Measurements from ENCODE around the gene TBC1D9B.

Gene TBC1D9B

GRCh38 chr5:179862296-179862695 lies 45.4 kb downstream of the TBC1D9B start:
- H3K4me2 ChIP-seq (ENCODE audit: low read length): no peak overlapping the region
- H3K27me3 ChIP-seq (ENCODE audit: low read depth, low read length): no peaks in the 10 kb centered on the region
- peaks cover 8% of the 10 kb centered on the region; the same call in 1 of the 2 replicates for H3K4me1 ChIP-seq (ENCODE audit: low read length)
- H3K79me2 ChIP-seq (ENCODE audit: low read length): peaks cover 15% of the 10 kb centered on the region
- peaks cover 47% of the 10 kb centered on the region for H3K36me3 ChIP-seq (replicated peaks; ENCODE audit: low read depth, low read length)
- H3K9ac ChIP-seq (ENCODE audit: low read length): no peak overlapping the region
- H3K27ac ChIP-seq (ENCODE audit: low read length): no peak overlapping the region
- TF ChIP-seq, protein P1, sequence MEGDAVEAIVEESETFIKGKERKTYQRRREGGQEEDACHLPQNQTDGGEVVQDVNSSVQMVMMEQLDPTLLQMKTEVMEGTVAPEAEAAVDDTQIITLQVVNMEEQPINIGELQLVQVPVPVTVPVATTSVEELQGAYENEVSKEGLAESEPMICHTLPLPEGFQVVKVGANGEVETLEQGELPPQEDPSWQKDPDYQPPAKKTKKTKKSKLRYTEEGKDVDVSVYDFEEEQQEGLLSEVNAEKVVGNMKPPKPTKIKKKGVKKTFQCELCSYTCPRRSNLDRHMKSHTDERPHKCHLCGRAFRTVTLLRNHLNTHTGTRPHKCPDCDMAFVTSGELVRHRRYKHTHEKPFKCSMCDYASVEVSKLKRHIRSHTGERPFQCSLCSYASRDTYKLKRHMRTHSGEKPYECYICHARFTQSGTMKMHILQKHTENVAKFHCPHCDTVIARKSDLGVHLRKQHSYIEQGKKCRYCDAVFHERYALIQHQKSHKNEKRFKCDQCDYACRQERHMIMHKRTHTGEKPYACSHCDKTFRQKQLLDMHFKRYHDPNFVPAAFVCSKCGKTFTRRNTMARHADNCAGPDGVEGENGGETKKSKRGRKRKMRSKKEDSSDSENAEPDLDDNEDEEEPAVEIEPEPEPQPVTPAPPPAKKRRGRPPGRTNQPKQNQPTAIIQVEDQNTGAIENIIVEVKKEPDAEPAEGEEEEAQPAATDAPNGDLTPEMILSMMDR (IDR thresholded peaks at IDR 0.05; ENCODE audit: low read depth, low read length): no peak
- no peak for TF ChIP-seq EZH2phosphoT487 (IDR thresholded peaks at IDR 0.05; ENCODE audit: low read depth)
- H3K9me3 ChIP-seq (ENCODE audit: insufficient read depth, low read length): no peaks in the 10 kb centered on the region
- no peak overlapping the region for H2AFZ ChIP-seq (ENCODE audit: low read depth, low read length)
- peaks cover 5% of the 10 kb centered on the region; the same call in 1 of the 2 replicates for H4K20me1 ChIP-seq (ENCODE audit: insufficient read depth, low read length)
- no peak overlapping the region for H3K4me3 ChIP-seq (ENCODE audit: low read length)

DNA sequence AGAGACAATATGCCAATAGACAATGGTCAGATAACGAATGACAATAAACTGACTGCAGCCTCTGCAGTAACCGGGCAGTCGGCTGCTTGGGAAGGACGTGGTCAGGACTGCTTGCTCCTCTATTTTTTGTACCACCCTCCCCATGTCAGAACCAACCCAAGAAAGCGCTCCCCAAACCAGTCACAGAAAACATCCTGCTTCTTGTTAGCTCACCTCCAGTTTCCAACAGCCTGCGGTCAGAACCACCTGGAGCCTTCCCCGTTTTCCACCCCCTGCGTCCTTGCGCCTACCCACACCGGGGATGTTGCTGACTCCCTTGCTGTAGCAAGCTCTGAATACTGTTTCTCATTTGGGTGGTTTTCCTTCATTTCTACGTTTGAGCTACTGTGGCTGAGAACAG lies 47.4 kb downstream of the TBC1D9B start:
- no peak overlapping the region for H3K9ac ChIP-seq (ENCODE audit: low read length)
- H3K36me3 ChIP-seq (replicated peaks; ENCODE audit: low read depth, low read length): peaks cover 39% of the 10 kb centered on the region
- H4K20me1 ChIP-seq (ENCODE audit: insufficient read depth, low read length): no peaks in the 10 kb centered on the region
- no peak overlapping the region for H2AFZ ChIP-seq (ENCODE audit: low read depth, low read length)
- no peak for TF ChIP-seq EZH2phosphoT487 (IDR thresholded peaks at IDR 0.05; ENCODE audit: low read depth)
- TF ChIP-seq, protein P1 (IDR thresholded peaks at IDR 0.05; ENCODE audit: low read depth, low read length): no peak
- no peaks in the 10 kb centered on the region for H3K9me3 ChIP-seq (ENCODE audit: insufficient read depth, low read length)
- H3K4me1 ChIP-seq (ENCODE audit: low read length): peaks cover 9% of the 10 kb centered on the region; the same call in 1 of the 2 replicates
- peaks cover 34% of the 10 kb centered on the region for H3K79me2 ChIP-seq (ENCODE audit: low read length)
- no peak overlapping the region for H3K27ac ChIP-seq (ENCODE audit: low read length)
- H3K4me2 ChIP-seq (ENCODE audit: low read length): no peak overlapping the region
- no peaks in the 10 kb centered on the region for H3K27me3 ChIP-seq (ENCODE audit: low read depth, low read length)
- no peak overlapping the region for H3K4me3 ChIP-seq (ENCODE audit: low read length)

GRCh38 chr5:179858586-179859427 lies 48.9 kb downstream of the TBC1D9B start, which contains the start of gene MRNIP:
TSS of gene MRNIP (minus strand) at chr5:179858817. CDS start at chr5:179858796, 21 bp downstream.
- H4K20me1 ChIP-seq (ENCODE audit: insufficient read depth, low read length): no peaks in the 10 kb centered on the region
- peaks cover 45% of the 10 kb centered on the region for H3K79me2 ChIP-seq (ENCODE audit: low read length)
- peak within 1 kb of the TSS; percentile 98 for H3K4me3 ChIP-seq (ENCODE audit: low read length)
- peak within 1 kb of the TSS; percentile 72 for H3K4me2 ChIP-seq (ENCODE audit: low read length)
- H2AFZ ChIP-seq (ENCODE audit: low read depth, low read length): peak within 1 kb of the TSS; percentile 94
- peaks cover 35% of the 10 kb centered on the region for H3K36me3 ChIP-seq (replicated peaks; ENCODE audit: low read depth, low read length)
- H3K27me3 ChIP-seq (ENCODE audit: low read depth, low read length): no peaks in the 10 kb centered on the region
- TF ChIP-seq, protein P1 (IDR thresholded peaks at IDR 0.05; ENCODE audit: low read depth, low read length): no peak
- no peak for TF ChIP-seq EZH2phosphoT487 (IDR thresholded peaks at IDR 0.05; ENCODE audit: low read depth)
- H3K4me1 ChIP-seq (ENCODE audit: low read length): peaks cover 9% of the 10 kb centered on the region; the same call in 1 of the 2 replicates
- peak within 1 kb of the TSS; percentile 59 for H3K27ac ChIP-seq (ENCODE audit: low read length)
- no peaks in the 10 kb centered on the region for H3K9me3 ChIP-seq (ENCODE audit: insufficient read depth, low read length)
- peak within 1 kb of the TSS; percentile 95 for H3K9ac ChIP-seq (ENCODE audit: low read length)

DNA sequence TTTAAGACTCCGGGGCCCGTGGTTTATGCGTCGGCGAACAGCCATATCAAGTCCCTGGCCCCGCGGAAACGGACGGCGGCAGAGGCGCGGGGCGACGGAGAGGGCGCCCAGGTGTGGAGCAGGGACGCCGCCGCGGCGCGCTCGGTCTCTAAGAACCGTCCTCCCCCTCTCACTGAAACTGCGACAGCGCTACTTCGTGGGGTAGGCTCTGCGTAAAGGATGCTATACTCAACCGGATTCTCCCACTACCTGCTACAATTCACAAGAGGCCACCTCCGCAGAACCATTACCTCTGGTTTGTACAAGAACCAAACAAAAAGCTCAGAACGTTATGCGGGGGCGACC lies 49.5 kb downstream of the TBC1D9B start:
- H3K79me2 ChIP-seq (ENCODE audit: low read length): peaks cover 45% of the 10 kb centered on the region
- peak overlapping the region; percentile 75; the same call in 1 of the 2 replicates for H2AFZ ChIP-seq (ENCODE audit: low read depth, low read length)
- peak overlapping the region; percentile 60 for H3K4me2 ChIP-seq (ENCODE audit: low read length)
- H3K27me3 ChIP-seq (ENCODE audit: low read depth, low read length): no peaks in the 10 kb centered on the region
- H3K9me3 ChIP-seq (ENCODE audit: insufficient read depth, low read length): no peaks in the 10 kb centered on the region
- peak overlapping the region; percentile 59 for H3K27ac ChIP-seq (ENCODE audit: low read length)
- H3K4me3 ChIP-seq (ENCODE audit: low read length): peak overlapping the region; percentile 98
- no peaks in the 10 kb centered on the region for H4K20me1 ChIP-seq (ENCODE audit: insufficient read depth, low read length)
- peaks cover 29% of the 10 kb centered on the region for H3K36me3 ChIP-seq (replicated peaks; ENCODE audit: low read depth, low read length)
- peak overlapping the region; percentile 95 for H3K9ac ChIP-seq (ENCODE audit: low read length)
- H3K4me1 ChIP-seq (ENCODE audit: low read length): peaks cover 14% of the 10 kb centered on the region
- TF ChIP-seq EZH2phosphoT487 (IDR thresholded peaks at IDR 0.05; ENCODE audit: low read depth): no peak
- TF ChIP-seq, protein P1 (IDR thresholded peaks at IDR 0.05; ENCODE audit: low read depth, low read length): no peak
